ENCODE measurements around the gene ENOPH1.
"Not testable (repeated sequence)": the region's sequence is repeated elsewhere in the genome, so short reads cannot be mapped to it uniquely, and the experiment has no call there.

Gene ENOPH1

DNA sequence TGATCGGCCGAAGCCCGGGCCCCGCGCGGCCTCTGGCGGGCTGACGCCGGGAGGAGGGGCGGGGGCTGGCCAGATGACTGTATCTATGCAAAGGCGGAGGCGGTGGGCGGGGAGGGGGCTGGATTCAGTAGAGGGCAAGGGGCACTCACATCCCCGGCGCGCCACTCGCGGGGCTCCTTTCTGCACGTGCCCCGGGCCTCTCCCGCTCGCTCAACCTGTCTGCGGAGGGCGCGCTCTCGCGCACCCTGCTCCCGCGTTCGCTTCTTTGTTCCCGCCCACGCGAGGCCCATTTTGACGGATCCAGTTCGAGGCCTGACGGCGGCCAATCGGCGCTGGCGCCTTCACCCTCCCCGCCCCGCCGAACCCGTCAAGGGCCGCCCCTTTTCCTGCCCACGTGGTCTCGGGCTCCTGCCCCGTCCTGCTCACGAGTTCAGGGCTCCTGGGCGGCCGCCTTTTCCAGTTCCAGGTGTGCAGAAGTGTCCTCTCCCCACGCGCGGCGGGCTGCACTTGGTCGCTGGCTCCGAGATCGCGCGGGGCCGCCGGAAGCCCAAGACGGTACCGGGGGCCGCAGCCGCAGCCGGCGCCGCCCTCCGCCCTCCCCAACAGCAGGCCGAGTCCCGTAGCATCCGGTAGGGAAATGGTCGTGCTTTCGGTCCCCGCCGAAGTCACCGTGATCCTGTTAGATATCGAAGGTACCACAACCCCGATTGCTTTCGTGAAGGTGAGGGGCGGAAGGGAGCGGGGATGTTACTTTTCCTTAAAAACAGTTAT is at the start of gene ENOPH1, which contains the start of gene HNRNPDL:
Gene ENOPH1 (plus strand): TSS at position 398 of the 771 bp plus-strand sequence. CDS start 240 bp downstream, at position 638.
Gene HNRNPDL (minus strand): TSS at position 270 of the 771 bp plus-strand sequence. CDS start 772 bp downstream, outside the sequence.
- DNase-seq (ENCODE audit: low read depth) = peak; percentile 95

DNA sequence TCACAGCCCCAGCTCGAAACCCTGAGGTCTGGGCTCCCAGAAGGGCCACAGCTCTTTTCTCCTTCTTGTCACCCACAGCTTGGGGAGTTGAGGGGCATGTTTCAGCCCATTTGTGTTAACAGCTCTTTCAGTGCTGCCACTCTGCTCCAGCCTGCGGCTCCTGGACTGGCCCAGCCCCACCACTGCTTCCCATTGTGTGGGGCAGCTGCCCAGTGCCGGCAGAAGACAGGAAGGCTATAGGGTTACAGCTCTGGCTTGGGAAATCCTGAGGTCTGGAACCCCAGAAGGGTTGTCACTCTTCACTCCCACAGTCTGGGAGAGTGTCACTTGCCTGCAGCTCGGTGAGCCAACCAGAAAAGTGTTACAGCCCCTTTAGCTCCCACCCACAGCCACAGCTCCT is 49.6 kb upstream of the ENOPH1 start:
- no peak for DNase-seq (ENCODE audit: low read depth)

DNA sequence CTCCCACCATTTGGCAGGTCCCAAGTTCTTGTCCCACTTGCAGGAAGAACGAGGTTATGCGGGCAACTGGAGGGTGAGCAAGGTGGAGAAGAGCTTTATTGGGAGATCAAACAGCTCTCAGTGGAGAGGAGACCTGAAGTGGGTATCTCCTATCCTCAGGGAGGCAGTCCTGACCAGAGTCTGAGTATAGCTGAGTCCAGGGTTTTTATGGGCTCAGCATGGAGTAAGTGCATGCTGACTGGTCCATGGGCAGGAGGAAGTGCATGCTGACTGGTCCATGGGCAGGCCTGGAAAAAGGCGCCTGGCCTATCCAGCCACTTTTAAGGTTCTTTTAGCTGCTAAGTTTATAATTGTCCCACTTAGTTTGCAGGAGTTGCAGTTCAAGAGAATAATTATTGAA is 49.2 kb upstream of the ENOPH1 start:
- DNase-seq (ENCODE audit: low read depth) = no peak

DNA sequence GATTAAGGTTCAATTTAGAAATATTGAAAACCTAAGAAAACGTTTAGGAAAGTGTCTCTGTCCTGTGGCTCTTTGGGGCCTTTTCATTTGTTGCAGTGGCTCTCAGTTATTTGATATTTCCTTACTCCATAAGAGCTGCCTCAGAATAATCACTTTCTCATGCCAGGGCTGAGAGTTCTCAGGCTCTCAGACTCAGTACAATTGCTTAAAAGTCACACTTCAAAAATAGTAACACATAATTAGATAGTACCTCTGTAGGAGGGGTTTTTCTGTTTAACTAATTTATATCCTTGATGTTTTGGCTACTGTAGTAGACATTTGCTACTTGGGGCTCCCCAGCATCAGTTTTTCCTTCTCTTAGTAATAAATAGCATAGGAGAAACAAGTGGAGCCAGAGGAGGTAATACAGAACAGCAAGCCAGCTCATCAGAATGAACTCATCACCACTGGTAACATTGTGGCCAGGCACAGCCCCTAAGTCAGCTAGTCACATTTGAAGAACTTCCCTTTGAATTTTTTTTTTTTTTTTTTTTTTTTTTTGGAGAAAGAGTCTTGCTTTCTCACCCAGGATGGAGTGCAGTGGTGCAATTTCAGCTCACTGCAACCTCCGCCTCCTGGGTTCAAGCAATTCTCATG is 48.6 kb upstream of the ENOPH1 start:
- DNase-seq (ENCODE audit: low read depth) = no peak

DNA sequence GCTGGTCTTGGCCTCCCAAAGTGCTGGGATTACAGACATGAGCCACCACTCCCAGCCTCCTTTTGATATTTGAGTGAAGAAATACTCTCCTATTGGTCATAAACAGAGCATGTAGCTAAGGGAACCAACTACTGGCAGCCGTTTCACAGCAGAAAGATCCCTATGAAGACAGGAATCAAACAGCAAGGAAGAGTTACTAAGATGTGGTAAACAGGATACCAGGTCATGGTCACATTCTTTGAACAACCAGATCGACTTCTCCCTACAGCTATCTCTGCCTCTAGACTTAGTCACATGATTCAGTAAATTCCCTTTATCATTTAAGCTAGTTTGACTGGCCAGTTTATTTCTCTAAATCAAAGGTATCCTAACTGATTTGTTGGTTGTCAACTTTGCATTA is 47.6 kb upstream of the ENOPH1 start:
- no peak for DNase-seq (ENCODE audit: low read depth)

DNA sequence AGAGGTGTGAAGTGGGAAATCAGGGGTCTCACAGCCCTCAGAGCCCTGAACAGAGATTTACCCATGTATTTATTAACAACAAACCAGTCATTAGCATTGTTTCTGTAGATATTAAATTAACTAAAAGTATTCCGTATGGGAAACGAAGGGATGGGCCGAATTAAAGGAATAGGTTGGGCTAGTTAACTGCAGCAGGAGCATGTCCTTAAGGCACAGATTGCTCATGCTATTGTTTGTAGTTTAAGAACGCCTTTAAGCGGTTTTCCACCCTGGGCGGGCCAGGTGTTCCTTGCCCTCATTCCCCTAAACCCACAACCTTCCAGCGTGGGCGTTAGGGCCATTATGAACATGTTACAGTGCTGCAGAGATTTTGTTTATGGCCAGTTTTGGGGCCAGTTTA is 44.1 kb upstream of the ENOPH1 start:
- not testable (repeated sequence) for DNase-seq (ENCODE audit: low read depth)

DNA sequence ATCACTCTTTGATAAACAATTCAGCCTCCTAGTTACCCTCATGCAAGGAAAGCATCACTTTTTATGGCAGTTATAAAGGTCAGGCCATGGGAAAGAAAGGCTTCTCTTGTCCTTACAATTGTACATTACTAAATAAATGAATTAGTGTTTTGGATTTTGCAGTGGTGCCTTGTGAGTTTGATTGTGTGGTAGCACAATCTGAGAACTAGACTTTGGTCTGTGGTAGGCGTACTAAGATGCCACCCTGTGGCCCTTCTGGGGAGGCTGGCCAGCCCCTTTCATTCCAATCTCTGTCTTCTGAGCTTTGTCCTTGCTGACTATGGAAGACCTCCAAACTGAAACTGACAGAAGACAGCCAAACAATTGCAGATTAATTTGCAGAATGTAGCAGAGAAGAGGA is 42.0 kb upstream of the ENOPH1 start:
- no peak for DNase-seq (ENCODE audit: low read depth)

DNA sequence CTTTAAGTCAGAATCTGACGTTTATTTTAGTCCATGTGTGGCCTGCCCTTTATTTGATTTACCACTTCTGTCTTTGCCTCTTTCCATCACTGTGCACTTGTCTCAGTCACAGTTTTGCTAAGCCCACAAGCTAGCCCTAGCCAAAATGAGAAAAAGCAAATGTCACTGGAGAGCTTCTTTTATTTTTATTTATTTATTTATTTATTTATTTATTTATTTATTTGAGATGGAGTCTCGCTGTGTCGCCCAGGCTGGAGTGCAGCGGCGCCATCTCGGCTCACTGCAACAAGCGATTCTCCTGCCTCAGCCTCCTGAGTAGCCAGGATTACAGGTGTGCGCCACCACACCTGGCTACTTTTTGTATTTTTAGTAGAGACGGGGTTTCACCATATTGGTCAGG is 40.3 kb upstream of the ENOPH1 start:
- not testable (repeated sequence) for DNase-seq (ENCODE audit: low read depth)

DNA sequence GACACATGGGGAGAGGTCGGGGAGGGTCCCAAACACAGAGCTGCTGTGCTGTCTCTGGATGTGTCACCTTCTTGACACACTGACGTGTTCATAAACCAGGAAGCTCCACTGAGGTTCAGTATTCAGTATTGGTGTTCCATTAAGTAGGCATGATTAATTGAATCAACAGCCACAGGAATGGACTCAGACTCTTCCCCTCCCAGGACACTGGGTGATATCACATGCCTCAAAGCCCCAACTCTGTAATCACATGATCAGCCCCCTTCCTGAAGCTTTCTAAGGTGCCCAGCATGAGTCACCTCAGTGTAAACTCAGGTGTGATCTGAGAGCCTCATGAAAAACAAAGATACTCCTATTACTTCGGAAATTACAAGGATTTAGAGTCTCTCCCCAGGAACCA is 35.5 kb upstream of the ENOPH1 start:
- DNase-seq (ENCODE audit: low read depth) = no peak

DNA sequence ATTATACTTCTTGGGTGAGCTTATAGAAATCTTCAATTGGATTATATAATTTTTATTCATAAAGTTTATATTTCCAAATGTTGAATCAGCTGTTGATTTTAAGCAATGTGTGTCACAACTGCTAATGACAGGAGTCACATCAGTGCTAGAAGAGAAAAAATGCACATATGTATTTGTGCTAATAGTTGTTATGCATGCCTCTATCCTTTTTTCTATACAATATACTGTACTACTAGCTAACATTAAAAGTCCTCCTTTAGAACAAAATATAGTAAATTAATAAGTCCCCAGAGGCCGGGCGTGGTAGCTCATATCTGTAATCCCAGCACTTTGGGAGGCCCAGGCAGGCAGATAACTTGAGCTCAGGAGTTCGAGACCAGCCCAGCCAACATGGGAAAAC is 32.9 kb upstream of the ENOPH1 start:
- no peak for DNase-seq (ENCODE audit: low read depth)

DNA sequence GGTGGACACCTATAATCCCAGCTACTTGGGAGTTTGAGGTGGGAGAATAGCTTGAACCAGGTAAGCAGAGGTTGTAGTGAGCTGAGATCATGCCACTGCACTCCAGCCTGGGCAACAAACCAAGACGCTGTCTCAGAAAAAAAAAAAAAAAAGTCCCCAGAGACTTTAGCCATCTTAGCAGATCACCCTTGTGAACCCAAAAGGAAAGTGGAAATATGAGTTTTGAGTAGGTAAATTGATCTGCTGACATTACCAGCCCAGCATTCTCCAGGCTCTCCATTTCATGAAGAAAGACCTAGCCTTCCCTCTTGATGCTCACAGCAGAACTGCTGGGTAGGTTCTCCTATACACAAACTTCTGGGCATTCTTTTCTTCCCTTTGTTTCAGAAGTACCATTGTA is 32.1 kb upstream of the ENOPH1 start:
- DNase-seq (ENCODE audit: low read depth) = no peak

DNA sequence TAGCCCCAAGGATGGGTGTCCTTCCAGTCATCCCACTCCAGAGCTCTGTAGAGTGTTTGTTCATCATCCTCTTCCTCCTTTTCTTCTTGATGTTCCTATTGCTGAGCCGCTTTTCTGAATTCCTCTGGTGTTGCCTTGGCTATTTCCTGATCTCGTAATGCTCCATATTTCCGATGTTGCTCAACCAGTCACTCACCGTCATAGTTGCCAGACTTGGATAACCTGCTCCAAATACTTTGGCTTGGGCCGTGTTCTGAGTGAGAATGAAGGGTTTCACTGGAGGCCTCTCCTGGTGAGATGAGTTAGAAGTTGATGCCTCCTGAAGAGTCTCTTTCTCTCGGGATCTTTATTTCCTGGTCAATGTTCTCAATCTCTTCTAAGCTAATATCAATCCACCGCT is 28.8 kb upstream of the ENOPH1 start:
- no peak for DNase-seq (ENCODE audit: low read depth)

DNA sequence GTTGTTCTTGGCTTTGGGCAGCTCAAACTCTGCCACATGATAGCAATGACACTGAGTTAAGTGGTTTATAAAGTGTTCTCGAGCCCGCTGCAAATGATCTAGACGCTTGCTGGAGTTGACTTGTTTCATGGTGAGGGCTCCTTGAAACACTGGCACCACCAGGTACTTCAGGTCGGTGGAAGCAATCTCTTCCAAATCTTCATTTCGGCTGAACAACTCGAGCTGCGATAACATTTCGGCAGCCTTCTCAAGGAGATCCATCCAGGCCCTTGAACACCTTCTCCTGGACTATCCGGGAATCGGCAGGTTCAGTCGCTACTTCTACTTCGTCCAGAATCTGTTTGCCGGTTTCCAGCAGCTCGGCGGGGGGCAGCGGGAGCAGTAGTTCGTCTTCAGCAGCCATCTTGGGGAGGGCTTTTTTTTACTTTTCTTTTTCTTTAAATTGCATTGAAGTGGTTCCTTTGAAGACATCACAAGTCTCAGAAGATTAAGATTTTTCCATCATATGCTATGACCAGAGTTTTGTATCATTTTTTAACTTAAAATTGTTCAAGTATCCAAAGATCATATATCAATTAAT is 28.1 kb upstream of the ENOPH1 start:
- no peak for DNase-seq (ENCODE audit: low read depth)

DNA sequence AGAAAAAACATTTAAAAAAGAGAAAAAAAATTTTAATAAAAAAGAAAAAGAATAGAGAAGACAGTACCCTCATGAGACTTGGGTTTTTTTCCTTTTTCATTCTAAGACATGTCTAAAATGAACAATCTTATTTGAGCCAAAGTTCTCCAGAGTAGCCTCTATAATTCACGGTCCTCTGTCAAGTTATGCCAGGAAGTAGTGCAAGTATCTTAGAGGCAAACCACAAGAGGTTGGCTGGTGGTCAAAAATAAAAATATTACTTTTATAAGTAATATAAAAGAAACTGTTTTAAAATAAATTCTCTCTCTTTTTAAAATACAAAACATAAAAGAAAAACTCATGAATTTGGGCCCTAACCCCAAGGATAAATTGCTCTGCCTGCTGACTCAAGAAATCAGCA is 26.7 kb upstream of the ENOPH1 start:
- no peak for DNase-seq (ENCODE audit: low read depth)

DNA sequence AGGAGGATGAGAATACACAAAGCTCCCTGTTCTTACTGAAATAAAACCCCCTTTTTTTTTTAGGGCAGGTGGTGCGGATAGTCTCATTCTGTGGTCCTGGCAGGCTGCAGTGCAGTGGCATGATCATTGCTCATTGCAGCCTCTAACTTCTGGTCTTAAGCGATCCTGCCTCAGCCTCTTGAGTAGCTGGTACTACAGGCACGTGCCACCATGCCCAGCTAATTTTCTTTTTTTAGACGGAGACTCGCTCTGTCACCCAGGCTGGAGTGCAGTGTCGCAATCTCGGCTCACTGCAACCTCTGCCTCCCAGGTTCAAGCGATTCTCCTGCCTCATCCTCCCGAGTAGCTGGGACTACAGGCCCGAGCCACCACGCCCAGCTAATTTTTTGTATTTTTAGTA is 15.3 kb upstream of the ENOPH1 start:
- not testable (repeated sequence) for DNase-seq (ENCODE audit: low read depth)

DNA sequence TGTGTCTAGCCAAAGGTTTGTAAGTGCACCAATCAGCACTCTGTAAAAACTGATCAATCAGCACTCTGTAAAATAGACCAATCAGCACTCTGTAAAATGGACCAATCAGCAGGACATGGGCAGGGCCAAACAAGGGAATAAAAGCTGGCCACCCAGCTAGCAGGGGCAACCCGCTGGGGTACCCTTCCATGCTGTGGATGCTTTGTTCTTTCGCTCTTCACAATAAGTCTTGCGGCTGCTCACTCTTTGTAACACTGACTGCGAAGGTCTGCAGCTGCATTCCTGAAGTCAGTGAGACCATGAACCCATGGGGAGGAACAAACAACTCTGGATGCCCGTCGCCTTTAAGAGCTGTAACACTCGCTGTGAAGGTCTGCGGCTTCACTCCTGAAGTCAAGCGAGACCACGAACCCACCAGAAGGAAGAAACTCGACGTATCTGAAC is 14.4 kb upstream of the ENOPH1 start:
- no peak for DNase-seq (ENCODE audit: low read depth)

DNA sequence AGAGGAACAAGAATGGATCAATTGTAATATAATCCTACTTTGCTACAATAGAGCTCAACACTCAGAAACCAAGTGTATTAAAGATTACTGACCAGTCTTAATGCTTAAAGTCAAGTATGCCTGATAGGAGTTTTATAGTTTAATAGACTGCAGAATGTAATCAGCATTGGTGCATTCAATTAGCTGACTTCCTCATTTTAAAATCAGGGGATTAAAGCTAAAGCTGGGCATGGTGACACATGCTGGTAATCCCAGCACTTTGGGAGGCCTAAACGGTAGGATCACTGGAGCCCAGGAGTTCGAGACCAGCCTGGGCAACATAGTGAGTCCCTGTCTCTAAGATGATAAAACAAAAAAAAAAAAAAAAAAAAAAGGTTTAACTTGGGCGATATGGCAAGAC is 10.9 kb upstream of the ENOPH1 start:
- no peak for DNase-seq (ENCODE audit: low read depth)

DNA sequence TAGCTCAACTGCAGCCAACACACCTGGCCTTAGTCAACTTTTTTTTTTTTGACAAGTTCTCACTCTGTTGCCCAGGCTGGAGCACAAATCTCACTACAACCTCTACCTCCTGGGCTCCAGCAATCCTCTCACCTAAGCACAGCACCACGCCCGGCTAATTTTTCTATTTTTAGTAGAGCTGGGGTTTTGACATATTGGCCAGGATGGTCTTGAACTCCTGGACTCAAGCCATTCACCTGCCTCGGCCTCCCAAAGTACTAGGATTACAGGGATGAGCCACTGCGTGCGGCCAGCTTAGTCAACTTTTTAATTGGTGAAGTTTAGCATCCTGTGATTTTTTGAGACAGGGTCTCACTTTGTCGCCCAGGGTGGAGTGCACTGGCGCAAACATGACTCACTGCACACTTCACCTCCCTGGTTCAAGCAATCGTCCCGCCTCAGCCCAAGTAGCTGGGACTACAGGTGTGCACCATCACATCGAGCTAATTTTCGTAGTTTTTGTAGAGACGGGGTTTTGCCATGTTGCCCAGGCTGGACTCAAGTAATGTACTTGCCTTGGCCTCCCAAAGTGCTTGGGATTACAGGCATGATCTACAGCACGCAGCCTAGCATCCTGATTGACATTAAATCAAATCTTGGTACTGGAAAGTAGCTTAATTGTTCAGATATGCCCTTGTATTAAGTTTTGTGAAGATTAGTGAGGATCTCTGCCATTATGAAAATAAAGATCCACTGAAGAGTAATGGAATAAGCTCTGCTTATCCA is 8.4 kb upstream of the ENOPH1 start:
- DNase-seq (ENCODE audit: low read depth) = no peak

DNA sequence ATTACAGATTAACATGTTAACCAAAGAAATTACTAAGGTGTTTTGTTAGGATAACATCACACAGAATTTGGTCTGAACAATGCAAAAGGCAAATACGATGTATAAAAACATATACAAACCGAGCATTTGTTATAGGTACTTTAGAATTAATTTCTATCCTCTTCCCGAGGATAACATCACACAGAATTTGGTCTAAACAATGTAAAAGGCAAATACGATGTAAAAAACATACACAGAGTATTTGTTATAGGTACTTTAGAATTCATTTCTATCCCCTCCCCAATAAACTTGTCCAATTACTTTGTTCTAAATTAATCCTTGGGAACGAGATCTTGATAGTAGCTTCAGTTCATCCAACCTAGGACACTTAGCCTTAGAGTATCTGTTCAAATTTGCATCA is 7.8 kb upstream of the ENOPH1 start:
- DNase-seq (ENCODE audit: low read depth) = no peak

DNA sequence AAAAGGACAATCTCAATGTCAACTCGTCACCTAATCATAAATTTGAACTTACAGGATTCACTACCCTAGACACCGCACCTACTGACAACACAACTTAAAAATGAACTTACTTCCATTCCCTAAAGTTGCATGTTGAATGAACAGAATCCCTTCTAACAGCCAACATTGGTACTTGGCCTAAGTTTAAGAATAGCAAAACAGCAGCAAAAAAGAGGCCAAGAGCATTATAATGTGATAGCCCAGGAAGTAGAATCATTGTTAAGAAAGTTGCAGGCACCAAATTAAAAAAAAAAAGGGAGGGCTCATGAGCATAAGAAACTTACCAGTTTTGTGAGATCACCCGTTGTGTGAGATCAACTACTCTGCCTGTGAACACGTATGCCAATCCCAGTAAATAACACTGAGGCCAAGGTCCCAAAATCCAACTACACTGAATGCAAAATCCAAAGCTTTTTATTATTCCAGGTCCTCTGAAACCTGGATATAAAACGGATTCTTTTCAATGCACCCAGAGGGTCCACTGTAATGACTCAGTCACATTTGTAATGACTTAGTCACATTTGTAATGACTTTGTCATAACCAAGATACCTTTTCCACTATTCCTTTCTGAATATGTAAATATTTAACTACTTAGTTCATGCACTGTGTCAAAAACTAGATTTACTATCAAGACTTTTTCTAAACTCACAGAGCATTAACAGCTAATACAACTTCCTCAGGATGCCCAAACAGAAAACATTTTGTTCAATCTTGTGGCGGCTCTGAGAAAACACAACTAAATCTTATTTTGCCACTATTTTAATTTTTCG is 6.9 kb upstream of the ENOPH1 start:
- DNase-seq (ENCODE audit: low read depth) = no peak

DNA sequence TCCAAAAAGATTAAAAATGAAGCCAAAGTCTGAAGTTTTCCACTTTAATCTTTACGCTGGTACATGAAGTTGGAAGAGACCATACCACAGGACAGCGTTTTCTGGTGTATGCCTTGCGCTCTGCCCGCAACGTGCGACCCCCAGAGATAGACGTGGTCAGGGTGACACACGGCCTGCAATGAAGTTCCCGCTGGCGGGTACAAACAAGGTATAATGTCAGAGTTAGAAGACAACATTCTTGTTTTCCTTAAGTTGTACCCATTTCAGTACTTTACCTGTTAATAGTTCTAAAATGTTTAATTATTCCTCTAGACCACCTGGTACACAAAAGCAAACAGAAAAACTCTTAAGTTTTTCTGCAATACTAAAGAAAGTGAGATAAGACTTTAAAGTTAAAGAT is 4.9 kb upstream of the ENOPH1 start:
- DNase-seq (ENCODE audit: low read depth) = no peak

DNA sequence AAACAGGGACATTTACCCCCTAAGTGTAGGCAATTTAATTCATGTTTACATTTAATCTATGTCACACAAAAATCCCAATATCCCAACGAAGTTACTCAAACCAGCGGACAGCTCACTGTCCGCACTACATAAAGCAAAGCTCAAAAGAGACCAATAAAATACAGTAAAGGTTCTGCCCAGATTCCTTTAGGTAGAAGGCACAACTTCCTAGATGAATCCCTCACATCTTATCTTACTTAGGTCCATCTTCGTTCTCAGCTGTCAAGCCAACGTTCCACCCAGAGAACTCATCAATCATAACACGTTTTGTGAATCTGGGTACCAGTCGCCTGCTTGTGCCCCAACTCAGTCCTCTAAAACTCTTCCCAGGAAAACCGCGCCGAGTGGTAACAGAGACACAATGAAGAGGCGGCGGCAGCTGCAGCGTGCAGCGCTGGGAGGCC is 1.8 kb upstream of the ENOPH1 start:
- DNase-seq (ENCODE audit: low read depth) = no peak

Measured in stimulated activated CD8-positive, alpha-beta memory T cell treated with anti-CD3 and anti-CD28 coated beads, Interleukin-15, amount 100 ng/mL, for 1 hour (primary cell).